HEK293 (cell line): ENCODE results near the gene TNFAIP1.

Experiments used
- CTCF ChIA-PET: fragments of 350-600 bp; formaldehyde crosslinking; extraction: SDS; loops from one replicate; lab custom pipeline; 2021; ENCODE audit warnings: antibody characterized with exemption; lab: Yijun Ruan, JAX
- POLR2A ChIA-PET: fragments of 300-600 bp; formaldehyde crosslinking; extraction: SDS; loops from one replicate; lab custom pipeline; 2020; ENCODE audit warnings: antibody characterized with exemption, inconsistent platforms; lab: Yijun Ruan, JAX
- H3K27ac ChIP-seq: fragments of 200-500 bp; sonication (Bioruptor generic); 2 replicates; pipeline ENCODE4 v1.5.1; 2014; ENCODE audit warnings: low read depth, low read length, control low read depth, inconsistent platforms; ENCODE audit errors: extremely low read depth
- H3K36me3 ChIP-seq, 2 experiments: fragments of 200-500 bp in 1 of 2; sonication (Bioruptor generic) in 1 of 2; 1 replicate in 1 of 2; 2 replicates in 1 of 2; pipeline ENCODE4 v1.5.1; 2014 to 2017; ENCODE audit warnings: inconsistent platforms in 2 of 2, low read length in 2 of 2; ENCODE audit not compliant: control insufficient read depth in 2 of 2, insufficient read depth in 1 of 2
- H3K4me1 ChIP-seq: fragments of 200-500 bp; sonication (Bioruptor generic); 2 replicates; pipeline ENCODE4 v1.5.1; 2014; ENCODE audit warnings: mild to moderate bottlenecking, low read length, inconsistent platforms; ENCODE audit not compliant: control insufficient read depth, insufficient read depth
- H3K4me3 ChIP-seq: 2 replicates; pipeline ENCODE4 v1.5.1; 2011; ENCODE audit warnings: low read depth, mild to moderate bottlenecking, control low read depth, low read length, moderate library complexity
- H3K9me3 ChIP-seq: fragments of 200-500 bp; sonication (Bioruptor generic); 2 replicates; pipeline ENCODE4 v1.5.1; 2014; ENCODE audit warnings: low read depth, low read length, inconsistent platforms; ENCODE audit not compliant: control insufficient read depth, insufficient read depth
- WT1 ChIP-seq: fragments of 450-650 bp; formaldehyde crosslinking; IDR thresholded peaks from 2 replicates; pipeline ENCODE4 v1.5.1; 2016; ENCODE audit warnings: missing biosample characterization, missing genetic modification characterization
- ZBTB26 ChIP-seq: fragments of 450-650 bp; formaldehyde crosslinking; optimal IDR thresholded peaks from 2 replicates; pipeline ENCODE3; 2016; ENCODE audit warnings: missing biosample characterization, mild to moderate bottlenecking, missing genetic modification characterization
- ZBTB48 ChIP-seq: fragments of 450-650 bp; formaldehyde crosslinking; IDR thresholded peaks from 2 replicates; pipeline ENCODE4 v1.5.1; 2016; ENCODE audit warnings: missing biosample characterization, missing genetic modification characterization
- ZNF18 ChIP-seq: fragments of 450-650 bp; formaldehyde crosslinking; IDR thresholded peaks from 2 replicates; pipeline ENCODE4 v1.5.1; 2016; ENCODE audit warnings: missing biosample characterization, missing genetic modification characterization
- ZNF214 ChIP-seq: fragments of 450-650 bp; formaldehyde crosslinking; IDR thresholded peaks from 2 replicates; pipeline ENCODE4 v1.5.1; 2017; ENCODE audit warnings: missing biosample characterization, mild to moderate bottlenecking, missing genetic modification characterization, borderline replicate concordance
- ZNF280D ChIP-seq: fragments of 450-650 bp; formaldehyde crosslinking; IDR thresholded peaks from 2 replicates; pipeline ENCODE4 v1.5.1; 2016; ENCODE audit warnings: missing biosample characterization, missing genetic modification characterization
- ZNF292 ChIP-seq: fragments of 450-650 bp; formaldehyde crosslinking; IDR thresholded peaks from 2 replicates; pipeline ENCODE4 v1.5.1; 2016; ENCODE audit warnings: low read depth, missing biosample characterization, missing genetic modification characterization, borderline replicate concordance
- ZNF302 ChIP-seq: fragments of 450-650 bp; formaldehyde crosslinking; IDR thresholded peaks from 2 replicates; pipeline ENCODE4 v1.5.1; 2016; ENCODE audit warnings: missing biosample characterization, missing genetic modification characterization, low read depth
- ZNF341 ChIP-seq: fragments of 450-650 bp; formaldehyde crosslinking; IDR thresholded peaks from 2 replicates; pipeline ENCODE4; 2016; ENCODE audit warnings: low read depth, missing biosample characterization, missing genetic modification characterization
- ZNF518A ChIP-seq: fragments of 450-650 bp; formaldehyde crosslinking; conservative IDR thresholded peaks from 2 replicates; pipeline ENCODE4 v1.5.1; 2016; ENCODE audit warnings: low read depth, missing biosample characterization, missing genetic modification characterization
- ZNF530 ChIP-seq: fragments of 450-650 bp; formaldehyde crosslinking; IDR thresholded peaks from 2 replicates; pipeline ENCODE4 v1.5.1; 2016; ENCODE audit warnings: low read depth, missing biosample characterization, missing genetic modification characterization
- ZNF560 ChIP-seq: fragments of 450-650 bp; formaldehyde crosslinking; IDR thresholded peaks from 2 replicates; pipeline ENCODE4 v1.5.1; 2017; ENCODE audit warnings: missing biosample characterization, missing genetic modification characterization, borderline replicate concordance
- ZNF596 ChIP-seq: fragments of 450-650 bp; IDR thresholded peaks from 2 replicates; pipeline ENCODE4 v1.5.0; 2018; ENCODE audit warnings: missing biosample characterization, mild to moderate bottlenecking, missing genetic modification characterization, moderate library complexity
- ZNF664 ChIP-seq: fragments of 450-650 bp; formaldehyde crosslinking; IDR thresholded peaks from 2 replicates; pipeline ENCODE4 v1.5.1; 2016; ENCODE audit warnings: missing biosample characterization, missing genetic modification characterization
- ZNF704 ChIP-seq: fragments of 450-650 bp; formaldehyde crosslinking; IDR thresholded peaks from 2 replicates; pipeline ENCODE4 v1.5.1; 2016; ENCODE audit warnings: missing biosample characterization, missing genetic modification characterization
- ZNF76 ChIP-seq: fragments of 450-650 bp; formaldehyde crosslinking; IDR thresholded peaks from 2 replicates; pipeline ENCODE4; 2016; ENCODE audit warnings: low read depth, missing biosample characterization, missing genetic modification characterization, borderline replicate concordance
- ZNF791 ChIP-seq: fragments of 450-650 bp; formaldehyde crosslinking; IDR thresholded peaks from 2 replicates; pipeline ENCODE4 v1.5.1; 2016; ENCODE audit warnings: missing biosample characterization, missing genetic modification characterization
- ZNF843 ChIP-seq: fragments of 450-650 bp; formaldehyde crosslinking; IDR thresholded peaks from 2 replicates; pipeline ENCODE4 v1.5.1; 2016; ENCODE audit warnings: missing biosample characterization, missing genetic modification characterization
- ZSCAN23 ChIP-seq: fragments of 450-650 bp; formaldehyde crosslinking; IDR thresholded peaks from 2 replicates; pipeline ENCODE4 v1.5.1; 2016; ENCODE audit warnings: missing biosample characterization, missing genetic modification characterization

The TNFAIP1 gene

GRCh38 chr17:28365487-28365886, 29.9 kb downstream of the TNFAIP1 start:
- ChIA-PET CTCF (interaction anchor here (0.6 kb wide), 1 partner anchor 534 kb away, joined by 4 read pairs; no protein-coding TSS in a partner anchor), POLR2A (no interaction called here)
- H3K27ac ChIP-seq, result no peak overlapping the region
- H3K4me1 ChIP-seq, result no peaks in the 10 kb centered on the region
- TF ChIP-seq ZSCAN23 (no peak), ZNF843 (no peak), ZNF596 (tag by site-specific recombination) (no peak), ZBTB26 (tag by site-specific recombination) (no peak), ZNF791 (no peak), ZNF704 (tag by site-specific recombination) (no peak), WT1 (tag by site-specific recombination) (no peak), ZNF76 (no peak), ZNF341 (tag by site-specific recombination) (no peak), ZNF530 (tag by site-specific recombination) (no peak), ZNF280D (tag by site-specific recombination) (no peak), ZNF560 (tag by site-specific recombination) (no peak), ZNF664 (tag by site-specific recombination) (no peak), ZNF518A (tag by site-specific recombination) (no peak), ZBTB48 (tag by site-specific recombination) (no peak), ZNF18 (tag by site-specific recombination) (no peak), ZNF214 (tag by site-specific recombination) (no peak), ZNF292 (tag by site-specific recombination) (no peak), ZNF302 (tag by site-specific recombination) (no peak)
- H3K36me3 ChIP-seq, result peaks cover 16 to 48% of the 10 kb centered on the region in 2 experiments
- no peaks in the 10 kb centered on the region for H3K9me3 ChIP-seq
- H3K4me3 ChIP-seq, result no peak overlapping the region
